Spleen (tissue), 11 donors: ENCODE measurements around the gene ITGA2. TPM values are rescaled to one million over a fixed set of nuclear protein-coding genes. Genes with fewer than 3 reads are reported as not detected.

ENCODE experiments used
- DNase-seq: peaks from one replicate; pipeline ENCODE4 v3.0.0-alpha.2; 2020
- H3K27ac ChIP-seq, 8 donors: fragments of 200-600 bp; sonication (generic) in 7 of 8; 1 replicate in 4 of 8; 2 replicates in 4 of 8; pipeline versions ENCODE4 v1.5.0 to v1.8.0; 2016 to 2021; ENCODE audit warnings: inconsistent platforms in 4 of 8, mild to moderate bottlenecking in 4 of 8, moderate library complexity in 1 of 8
- H3K27me3 ChIP-seq, 7 donors: fragments of 200-600 bp; sonication (generic) in 6 of 7; replicated peaks in 1 of 7; 1 replicate in 4 of 7; 2 replicates in 3 of 7; pipeline versions ENCODE4 v1.5.0 to v1.8.0; 2016 to 2021; ENCODE audit warnings: inconsistent platforms in 3 of 7, mild to moderate bottlenecking in 1 of 7
- H3K36me3 ChIP-seq, 6 donors: fragments of 200-600 bp; sonication (generic) in 5 of 6; 1 replicate in 4 of 6; 2 replicates in 2 of 6; pipeline versions ENCODE4 v1.5.0 to v1.8.0; 2016 to 2021; ENCODE audit warnings: inconsistent platforms in 2 of 6
- H3K4me1 ChIP-seq, 6 donors: fragments of 200-600 bp; sonication (generic) in 5 of 6; 1 replicate in 3 of 6; 2 replicates in 3 of 6; pipeline versions ENCODE4 v1.5.0 to v1.8.0; 2016 to 2021; ENCODE audit warnings: inconsistent platforms in 3 of 6
- H3K4me3 ChIP-seq, 8 donors: fragments of 200-600 bp; sonication (generic) in 7 of 8; 1 replicate in 4 of 8; 2 replicates in 4 of 8; pipeline versions ENCODE4 v1.5.0 to v1.8.0; 2016 to 2021; ENCODE audit warnings: inconsistent platforms in 4 of 8, mild to moderate bottlenecking in 4 of 8, moderate library complexity in 2 of 8
- H3K9me3 ChIP-seq, 8 donors: fragments of 200-600 bp; sonication (generic) in 7 of 8; 1 replicate in 4 of 8; 2 replicates in 4 of 8; pipeline versions ENCODE4 v1.5.0 to v1.8.0; 2016 to 2021; ENCODE audit warnings: inconsistent platforms in 4 of 8
- CTCF ChIP-seq, 11 experiments: fragments of 200-600 bp in 7 of 11; fragments of 450-650 bp in 4 of 11; sonication (generic) in 4 of 11; IDR thresholded peaks in 8 of 11; conservative IDR thresholded peaks in 3 of 11; 1 replicate in 7 of 11; 2 replicates in 4 of 11; pipeline versions ENCODE4 v1.4.0 to v1.8.0; 2016 to 2021; ENCODE audit warnings: antibody characterized with exemption in 11 of 11, inconsistent platforms in 4 of 11, mild to moderate bottlenecking in 1 of 11
- POLR2A ChIP-seq, 3 donors: fragments of 450-650 bp; IDR thresholded peaks; one replicate each; pipeline ENCODE4 v1.5.1; 2017; ENCODE audit warnings: antibody characterized with exemption in 3 of 3, mild to moderate bottlenecking in 1 of 3
- POLR2AphosphoS5 ChIP-seq, 3 donors: sonication (generic); formaldehyde crosslinking; IDR thresholded peaks; one replicate each; pipeline ENCODE4 v1.5.1; 2017; ENCODE audit warnings: antibody characterized with exemption in 3 of 3
- WGBS, 5 donors: extraction: QIAGEN DNeasy Blood & Tissue Kit in 3 of 5; methylation state at CpG; one replicate each; pipeline versions ENCODE4 v1.1.5 to v1.1.7; 2013 to 2018; 5-methylcytosine and 5-hydroxymethylcytosine counted together
- intact Hi-C: fragments of 100-400 bp; cut with DNase I; formaldehyde crosslinking; loops from one replicate; pipeline ENCODE4 v1.15.0; 2023; ENCODE audit warnings: low total_unique reads
- polyA plus RNA-seq, 3 donors: library from polyadenylated mRNA; stranded (reverse); fragments of 200-250 nt; gene quantifications; one replicate each; pipeline ENCODE4 v1.2.1, GENCODE V29; 2013
- total RNA-seq, 7 donors: library from RNA; depleted of rRNA in 3 of 7; stranded (reverse); fragments of >200 nt in 3 of 7; fragmentation: NEBNext Ultra II Directional in 4 of 7; extraction: Animal tissue kit (Norgen Biotek cat#: 25700) in 4 of 7; gene quantifications; one replicate each; pipeline versions ENCODE4 v1.1.0 to v1.2.1, GENCODE V29; 2016 to 2021
- donor health status: healthy with polysubstance abuse.
- donor health status: DM: no; HTN: no; CAD: no; lungs with moderate emphysema.
- donor health status: DM: no; HTN: no; CAD: no.
- donor health status: Bipolar disorder and iron deficiency.
- donor health status: healthy.
- donor health status: DM: no; HTN: no; CAD: no.
- donor health status: DM: yes; HTN: yes; CAD: no.

The ITGA2 gene
- total and polyA plus RNA-seq, 10 donors, result 0.54 to 21.6 (median 13.1) TPM

GRCh38 chr5:53123702-53124101 lies 134.6 kb downstream of the ITGA2 start:
- Histone ChIP-seq H3K4me3 (no peak overlapping the region), H3K36me3 (no peaks in the 10 kb centered on the region), H3K9me3 (no peaks in the 10 kb centered on the region), H3K4me1 (no peaks in the 10 kb centered on the region), H3K27ac (no peak overlapping the region), H3K27me3 (no peaks in the 10 kb centered on the region)
- TF ChIP-seq CTCF (IDR thresholded peaks at IDR 0.05 in 8 of 11, conservative IDR thresholded peaks at IDR 0.05 in 3 of 11) (no peak), POLR2AphosphoS5 (IDR thresholded peaks at IDR 0.05) (no peak), POLR2A (IDR thresholded peaks at IDR 0.05) (no peak)
- intact Hi-C loops, result no loop called here
- no peak for DNase-seq

DNA sequence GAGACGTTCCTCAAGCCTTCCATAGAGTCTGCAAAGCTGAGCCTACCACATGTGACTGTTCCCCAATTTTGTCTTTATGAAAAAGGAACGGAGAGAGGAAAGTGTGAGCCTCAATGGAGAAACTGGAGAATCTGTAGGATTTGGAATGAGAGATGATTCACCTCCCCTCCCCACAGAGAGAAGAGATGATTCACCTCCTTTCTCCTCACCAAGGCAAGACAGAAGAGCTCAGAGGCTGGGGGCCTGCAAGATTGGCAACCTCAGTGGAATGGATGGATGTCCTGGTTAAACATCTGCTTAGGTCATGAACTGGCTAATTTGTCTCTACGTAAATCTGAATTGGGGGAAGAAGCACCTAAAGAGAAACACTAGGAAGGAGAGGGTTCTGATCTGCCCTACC lies 137.4 kb downstream of the ITGA2 start:
- no peak for TF ChIP-seq POLR2AphosphoS5 (IDR thresholded peaks at IDR 0.05)
- Histone ChIP-seq H3K36me3 (no peaks in the 10 kb centered on the region), H3K4me3 (no peak overlapping the region), H3K27me3 (no peaks in the 10 kb centered on the region), H3K9me3 (no peaks in the 10 kb centered on the region), H3K4me1 (no peaks in the 10 kb centered on the region), H3K27ac (no peak overlapping the region)
- intact Hi-C loops, result no loop called here
- no peak for DNase-seq
- 72 to 98% (median 83%) methylated on average over 3 of the region's 3 CpGs for WGBS, 5 donors

GRCh38 chr5:53127107-53127506 lies 138.0 kb downstream of the ITGA2 start:
- intact Hi-C loops, result no loop called here
- no peaks in the 10 kb centered on the region for H3K27me3 ChIP-seq
- H3K36me3 ChIP-seq, result no peaks in the 10 kb centered on the region
- WGBS, 5 donors, result 0 to 98% (median 63%) methylated on average over 1 of the region's 1 CpG
- H3K4me1 ChIP-seq, result no peaks in the 10 kb centered on the region
- no peaks in the 10 kb centered on the region for H3K9me3 ChIP-seq
- no peak overlapping the region for H3K4me3 ChIP-seq
- no peak overlapping the region for H3K27ac ChIP-seq
- TF ChIP-seq CTCF (IDR thresholded peaks at IDR 0.05 in 8 of 11, conservative IDR thresholded peaks at IDR 0.05 in 3 of 11), result no peak
- no peak for TF ChIP-seq POLR2A (IDR thresholded peaks at IDR 0.05)
- no peak for DNase-seq

GRCh38 chr5:53128481-53128880 lies 139.3 kb downstream of the ITGA2 start:
- Histone ChIP-seq H3K36me3 (no peaks in the 10 kb centered on the region), H3K4me1 (no peaks in the 10 kb centered on the region)
- intact Hi-C loops, result no loop called here

More at GRCh38 chr5:53128481-53128880, 139.3 kb downstream of the ITGA2 start:
- Histone ChIP-seq H3K27me3 (no peaks in the 10 kb centered on the region), H3K9me3 (no peaks in the 10 kb centered on the region), H3K4me3 (no peak overlapping the region), H3K27ac (no peak overlapping the region)
- 63 to 79% (median 72%) methylated on average over 1 of the region's 1 CpG for WGBS, 5 donors
- DNase-seq, result no peak
- TF ChIP-seq POLR2A (IDR thresholded peaks at IDR 0.05) (no peak), CTCF (IDR thresholded peaks at IDR 0.05 in 8 of 11, conservative IDR thresholded peaks at IDR 0.05 in 3 of 11) (no peak), POLR2AphosphoS5 (IDR thresholded peaks at IDR 0.05) (no peak)
